Measurements from ENCODE around the gene ISM1.

Gene ISM1

DNA sequence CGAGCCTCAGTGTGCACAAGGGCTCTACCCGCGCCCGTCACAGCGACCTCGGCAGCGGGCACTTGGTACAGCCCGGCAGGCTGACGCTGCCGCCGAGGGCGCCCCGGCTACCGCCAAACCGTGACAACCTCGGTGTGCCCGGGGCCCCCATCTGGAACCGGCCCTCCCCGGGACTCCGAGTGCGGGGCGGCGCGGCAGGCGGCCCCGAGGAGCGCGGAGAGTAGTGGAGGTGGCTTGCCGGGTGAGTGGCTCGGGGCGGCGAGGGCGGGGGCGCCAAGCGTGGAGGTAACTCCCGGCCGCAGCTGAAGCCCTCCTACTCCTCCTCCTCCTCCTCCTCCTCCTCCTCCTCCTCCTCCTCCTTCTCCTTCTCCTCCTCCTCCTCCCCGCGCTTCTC is at the start of gene ISM1:
TSS of gene ISM1 (plus strand) at position 371 of the 394 bp plus-strand sequence. CDS start 503 bp downstream, outside the sequence.
- peak; percentile 14 to 15 for DNase-seq (ENCODE audit: low read depth in 2 of 2)

DNA sequence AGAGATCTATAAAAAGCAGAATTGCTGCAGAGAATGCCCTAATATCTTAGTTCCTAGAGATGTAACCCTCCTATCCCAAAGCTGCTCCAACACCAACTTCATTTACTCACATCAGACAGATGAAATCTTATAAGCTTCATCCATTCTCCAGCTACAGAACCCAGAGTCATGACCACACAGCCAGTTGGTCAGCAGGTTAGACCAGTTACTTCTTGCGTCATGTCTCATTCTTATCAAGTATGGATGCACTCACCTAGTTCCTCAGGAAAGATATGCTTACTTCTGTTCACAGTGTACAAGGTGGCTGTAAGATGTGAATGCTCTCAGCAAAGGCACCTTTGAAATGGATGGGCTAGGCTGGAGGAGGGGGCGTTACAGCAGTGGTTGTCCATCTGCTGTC is 47.9 kb upstream of the ISM1 start:
- no peak for DNase-seq (ENCODE audit: low read depth in 2 of 2)

DNA sequence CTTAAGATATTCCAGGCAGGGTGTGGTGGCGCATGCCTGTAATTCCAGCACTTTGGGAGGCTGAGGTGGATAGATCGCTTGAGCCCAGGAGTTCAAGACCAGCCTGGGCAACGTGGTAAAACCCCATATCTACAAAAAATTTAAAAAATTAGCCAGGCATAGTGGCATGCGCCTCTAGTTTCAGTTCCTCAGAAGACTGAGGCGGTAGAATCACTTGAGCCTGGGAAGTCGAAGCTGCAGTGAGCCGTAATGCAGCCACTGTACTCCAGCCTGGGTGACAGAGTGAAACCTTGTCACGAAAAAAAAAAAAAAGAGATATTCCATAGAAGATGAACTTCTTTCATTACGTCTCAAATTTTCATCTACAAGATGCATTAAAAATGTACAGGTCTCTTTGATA is 46.7 kb upstream of the ISM1 start:
- DNase-seq (ENCODE audit: low read depth in 2 of 2), result no peak

DNA sequence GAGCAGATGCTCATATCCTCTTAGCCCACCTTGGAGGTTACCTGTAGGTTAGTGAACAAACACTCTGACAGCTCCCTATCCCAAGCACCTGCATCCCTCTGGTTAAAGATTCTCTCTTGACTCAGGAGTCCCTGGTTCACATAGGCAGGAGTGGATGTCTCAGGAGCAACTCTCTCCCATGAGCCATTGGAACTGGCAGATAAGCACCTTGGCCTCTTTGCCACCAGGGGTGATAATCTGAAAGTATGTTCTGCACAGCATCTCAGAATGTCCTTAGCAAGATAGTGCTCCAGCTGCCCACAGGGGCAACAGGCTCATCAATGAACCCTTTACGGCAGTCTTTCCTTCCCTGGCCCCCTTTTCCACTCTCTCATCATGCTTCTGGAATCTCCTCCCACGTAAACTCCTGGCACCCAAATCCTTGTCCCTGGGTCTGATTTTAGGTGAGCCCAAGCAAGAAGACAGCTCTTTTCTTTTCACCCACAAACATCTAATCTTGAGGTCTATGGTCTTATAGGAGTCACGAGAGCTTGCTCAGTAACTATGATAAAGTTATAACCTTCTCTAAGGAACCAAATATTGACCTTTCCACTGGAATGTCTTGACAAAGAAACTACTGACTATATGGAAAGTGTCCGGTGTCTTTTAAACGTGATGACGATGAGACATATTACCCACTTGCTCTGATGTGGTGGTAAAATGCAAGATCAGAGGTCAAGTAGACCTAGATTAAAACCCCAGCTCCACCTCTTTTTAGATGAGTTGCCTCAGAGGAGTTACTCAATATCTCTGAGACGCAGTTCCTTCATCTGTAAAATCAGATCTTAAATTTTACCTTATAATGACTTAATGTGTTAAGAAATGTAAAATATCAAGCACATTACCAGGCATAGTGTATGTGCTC is 39.8 kb upstream of the ISM1 start:
- DNase-seq (ENCODE audit: low read depth in 2 of 2), result no peak

DNA sequence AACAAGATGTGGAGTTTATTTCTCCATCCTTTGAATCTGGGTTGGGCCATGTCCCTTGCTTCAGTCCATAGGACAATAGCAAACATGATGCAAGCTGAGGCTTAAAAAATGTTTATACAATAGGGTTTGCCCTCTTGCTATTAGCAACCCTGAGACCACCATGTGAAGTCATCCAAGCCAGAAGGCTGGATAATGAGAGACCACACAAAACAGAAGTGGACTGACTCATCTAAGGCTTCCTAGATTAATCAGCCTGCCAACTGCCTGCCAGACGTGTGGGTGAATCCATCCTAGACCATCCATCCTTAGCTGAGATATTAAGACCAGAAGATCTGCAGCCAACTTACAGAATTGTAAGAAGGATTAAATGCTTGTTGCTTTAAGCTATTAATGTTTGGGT is 38.1 kb upstream of the ISM1 start:
- DNase-seq (ENCODE audit: low read depth in 2 of 2), result no peak

DNA sequence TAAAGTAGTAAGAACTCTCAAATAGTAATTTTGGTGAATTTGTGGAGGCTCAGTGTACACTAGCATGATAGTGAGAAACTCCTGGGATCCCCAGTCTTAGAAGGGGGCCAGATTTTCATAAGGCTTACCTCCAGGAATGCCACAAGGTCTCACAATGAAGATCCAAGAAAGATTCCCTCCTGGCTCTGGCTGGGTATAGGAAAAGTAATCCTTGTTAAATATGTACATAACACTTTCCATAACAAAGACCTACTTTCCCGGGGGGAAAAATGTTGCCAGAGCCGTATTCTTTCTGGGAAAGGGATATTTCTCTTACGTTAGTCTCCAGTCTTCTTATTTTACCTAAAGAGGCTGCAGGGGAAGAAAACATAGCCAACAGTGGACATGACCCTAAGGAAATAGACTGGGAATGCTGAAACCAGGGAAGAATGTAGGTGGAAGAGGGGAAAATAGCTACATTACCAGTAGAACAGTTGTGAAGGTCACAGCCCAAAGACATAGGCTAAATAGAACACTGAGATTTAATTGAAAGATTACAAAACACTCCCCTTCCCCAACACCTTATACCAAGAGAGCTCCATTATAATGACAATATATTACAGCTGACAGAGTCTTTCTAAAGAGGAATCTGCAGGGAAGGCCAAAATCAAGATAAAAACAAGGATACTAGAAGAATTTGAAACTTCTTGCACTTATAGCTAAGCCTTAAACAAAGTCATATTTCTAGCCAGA is 34.9 kb upstream of the ISM1 start:
- DNase-seq (ENCODE audit: low read depth in 2 of 2), result no peak

DNA sequence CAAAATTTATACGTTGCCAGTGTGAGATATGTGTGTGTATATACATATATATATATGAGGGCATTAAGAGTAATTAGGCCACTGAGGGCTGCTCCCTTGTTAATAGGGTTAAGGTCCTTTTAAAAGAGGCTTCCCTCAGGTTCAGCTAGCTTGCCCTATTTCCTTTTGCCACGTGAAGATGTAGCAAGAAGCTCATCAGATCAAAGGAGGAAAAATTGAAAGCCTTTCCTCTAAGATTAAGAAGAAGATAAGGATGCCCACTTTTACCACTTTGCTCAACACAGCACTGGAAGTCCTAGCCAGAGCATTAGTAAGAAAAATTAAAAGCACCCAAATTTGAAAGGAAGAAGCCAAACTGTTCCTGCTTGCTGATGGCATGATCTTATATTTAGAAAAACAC is 33.2 kb upstream of the ISM1 start:
- no peak for DNase-seq (ENCODE audit: low read depth in 2 of 2)

DNA sequence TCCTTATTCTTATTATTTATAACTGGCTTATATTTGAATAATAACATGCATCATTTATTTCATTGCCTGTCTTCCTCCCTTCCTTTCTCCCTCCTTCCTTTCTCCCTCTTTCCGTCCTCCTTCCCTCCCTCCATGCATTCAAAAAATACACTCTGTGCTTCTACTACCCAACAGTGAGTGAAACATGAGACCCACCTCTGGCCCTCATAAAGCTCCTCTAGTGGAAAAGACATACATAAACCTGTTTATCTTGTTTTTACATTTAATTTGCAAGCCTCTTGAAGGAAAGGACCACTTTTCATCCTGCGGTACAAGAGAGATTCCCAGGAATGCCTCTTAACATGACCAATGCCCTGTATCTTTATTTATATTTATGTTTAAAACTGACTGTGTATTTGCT is 21.8 kb upstream of the ISM1 start:
- DNase-seq (ENCODE audit: low read depth in 2 of 2), result no peak

DNA sequence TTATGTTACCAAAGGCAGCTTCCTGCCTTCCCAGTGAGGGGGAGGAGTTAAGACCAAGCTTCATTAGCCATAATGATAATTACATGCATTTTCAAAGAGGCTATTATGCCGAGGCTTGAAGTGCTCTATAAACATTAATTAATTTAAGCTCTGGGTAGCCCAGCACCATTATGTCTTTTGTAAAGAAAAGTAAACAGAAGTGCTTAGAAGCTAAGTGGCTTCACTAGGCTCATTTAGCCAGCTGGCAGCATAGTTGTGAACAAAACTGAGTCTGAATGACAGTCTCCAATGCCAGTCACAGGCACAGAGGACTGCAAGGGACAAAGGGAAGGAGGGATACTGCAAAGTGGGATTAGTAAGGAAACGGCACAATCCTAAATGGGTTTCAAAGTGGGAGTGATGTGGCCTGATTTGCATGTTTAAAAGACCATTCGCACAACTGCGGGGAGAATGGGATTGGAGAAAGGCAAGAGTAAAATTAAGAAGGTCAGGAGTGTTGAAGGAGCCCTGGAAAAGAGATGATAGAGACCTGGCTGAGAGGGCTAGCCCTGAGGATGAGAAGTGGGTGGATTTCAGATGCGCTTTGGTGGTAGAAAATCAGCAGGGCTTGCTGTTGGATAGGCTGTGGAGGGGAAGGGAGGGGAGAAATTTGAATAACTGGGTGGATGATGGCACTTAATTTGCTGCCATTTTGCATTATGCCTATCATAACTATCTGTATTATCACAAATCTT is 20.1 kb upstream of the ISM1 start:
- no peak for DNase-seq (ENCODE audit: low read depth in 2 of 2)

DNA sequence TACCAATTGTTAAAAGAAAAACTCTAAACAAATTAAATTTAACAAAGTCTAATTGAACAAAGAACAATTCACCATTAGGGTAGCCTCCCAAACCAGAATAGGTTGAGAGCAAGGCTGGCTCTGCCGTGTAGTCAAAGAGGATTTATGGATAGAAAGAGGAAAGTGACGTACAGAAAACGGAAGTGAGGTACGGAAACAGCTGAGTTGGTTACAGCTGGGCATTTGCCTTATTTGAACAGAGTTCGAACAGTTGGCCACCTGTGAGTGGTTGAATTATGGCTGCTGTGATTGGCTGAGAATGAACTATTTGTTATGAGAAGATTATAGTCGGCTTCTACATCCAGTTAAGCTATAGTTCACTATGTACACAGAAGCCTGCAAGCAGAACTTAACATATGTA is 18.5 kb upstream of the ISM1 start:
- DNase-seq (ENCODE audit: low read depth in 2 of 2), result no peak

DNA sequence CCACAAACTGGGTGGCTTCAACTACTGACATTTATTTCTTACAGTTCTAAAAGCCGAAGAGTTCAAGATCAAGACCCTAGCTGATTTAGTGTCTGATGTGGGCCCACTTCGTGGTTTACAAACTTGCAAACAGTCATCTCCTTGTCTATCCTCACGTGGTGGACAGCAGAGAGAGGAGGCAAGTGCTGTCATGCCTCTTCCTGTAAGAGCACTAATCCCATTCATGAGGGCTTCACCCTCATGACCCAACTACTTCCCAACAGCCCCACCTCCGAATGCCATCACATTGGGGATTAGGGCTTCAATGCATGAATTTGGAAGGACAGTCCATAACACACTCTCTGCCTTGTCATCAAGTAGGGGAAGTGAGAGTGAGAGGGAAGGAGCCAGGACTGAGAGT is 15.6 kb upstream of the ISM1 start:
- no peak for DNase-seq (ENCODE audit: low read depth in 2 of 2)

DNA sequence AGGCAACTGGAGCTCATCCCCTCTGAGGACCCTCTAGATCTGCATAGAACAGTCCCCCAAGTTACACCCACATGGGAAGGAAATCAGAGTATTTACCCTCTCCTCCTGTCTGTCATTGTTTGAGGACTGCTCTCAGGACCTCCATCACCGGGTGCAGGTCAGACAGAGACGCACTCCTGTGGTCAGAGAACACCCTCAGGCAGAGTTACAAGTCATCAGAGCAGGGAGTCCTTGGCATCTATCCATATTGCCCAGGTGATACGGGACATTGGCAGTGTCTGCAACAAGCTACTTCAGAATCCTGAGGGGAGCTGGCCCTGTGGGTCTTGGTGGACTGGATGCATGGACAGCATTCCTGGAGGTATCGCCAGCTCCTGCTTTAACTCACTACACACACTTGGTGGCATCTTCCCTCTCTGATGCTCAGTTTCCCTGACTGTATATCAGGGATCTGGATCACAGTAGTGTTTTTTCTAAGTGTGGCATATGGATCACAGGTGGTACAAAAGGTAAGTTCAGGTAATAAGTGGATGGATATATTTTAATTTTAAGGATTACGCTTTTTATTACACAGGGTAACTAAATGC is 15.1 kb upstream of the ISM1 start:
- DNase-seq (ENCODE audit: low read depth in 2 of 2), result no peak

DNA sequence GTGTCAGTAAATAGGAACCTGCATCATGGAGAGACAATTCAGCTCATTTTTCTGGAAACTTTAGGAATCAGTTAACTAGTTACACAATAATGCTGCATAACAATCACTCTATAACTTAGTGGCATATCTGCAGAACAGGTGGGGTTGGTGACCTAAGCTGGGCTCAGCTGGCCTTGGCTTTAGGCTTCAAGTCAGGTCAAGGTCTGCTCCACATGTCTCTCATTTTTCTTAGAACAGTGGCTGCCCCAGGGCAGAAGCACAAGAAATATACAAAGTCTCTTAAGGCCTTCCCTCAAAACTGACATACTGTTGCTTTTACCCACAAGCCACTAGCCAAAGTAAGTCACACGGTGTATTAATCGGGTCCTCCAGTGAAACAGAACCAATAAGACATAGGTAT is 14.1 kb upstream of the ISM1 start:
- DNase-seq (ENCODE audit: low read depth in 2 of 2), result no peak

DNA sequence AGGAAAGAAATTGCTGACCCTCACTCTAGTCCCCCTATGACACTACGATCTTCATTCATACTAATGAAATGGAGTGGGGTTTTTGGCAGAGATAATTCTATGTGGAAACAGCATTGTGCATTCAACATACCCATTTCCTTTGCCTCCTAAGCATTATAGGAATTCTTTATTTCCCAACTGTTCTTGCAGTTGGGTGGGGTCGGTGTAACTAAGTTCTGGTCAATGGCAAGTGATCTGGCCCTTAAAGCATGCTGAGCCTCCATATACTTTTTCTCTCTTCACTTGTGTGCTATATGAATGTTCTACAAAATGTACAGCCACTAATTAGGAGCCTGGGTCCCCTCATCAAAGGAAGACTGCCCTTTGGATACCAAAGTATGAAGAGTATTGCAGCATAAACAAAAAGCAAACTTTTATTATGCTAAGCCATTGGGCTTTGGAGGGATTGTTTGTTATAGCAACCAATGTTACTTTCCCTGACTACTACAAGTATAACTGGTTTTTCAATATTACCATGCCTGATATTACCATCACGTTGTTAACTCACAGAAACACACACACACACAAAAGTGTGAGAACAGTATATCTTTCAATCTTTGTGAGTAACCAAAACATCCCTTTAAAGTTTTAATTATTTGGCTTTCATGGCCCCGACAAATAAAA is 9.0 kb upstream of the ISM1 start:
- DNase-seq (ENCODE audit: low read depth in 2 of 2), result no peak

DNA sequence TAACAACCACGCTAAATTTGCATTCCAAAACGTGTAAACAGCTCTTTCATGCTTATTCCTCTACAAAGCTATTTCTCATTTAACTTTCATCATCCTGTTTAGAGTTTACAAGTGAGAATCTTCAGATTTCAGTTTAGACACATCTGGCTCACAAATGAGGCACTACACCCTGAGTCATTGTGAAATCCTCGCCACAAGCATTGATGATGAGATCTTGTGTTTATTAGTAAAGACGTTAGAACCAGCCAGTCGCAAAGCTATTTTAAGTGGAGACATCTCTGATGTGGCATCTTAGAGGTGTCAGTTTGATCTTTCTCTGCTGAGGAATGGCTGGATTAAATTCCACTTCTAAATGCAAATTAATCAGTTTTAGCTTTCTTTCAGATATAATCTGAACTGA is 8.3 kb upstream of the ISM1 start:
- DNase-seq (ENCODE audit: low read depth in 2 of 2), result no peak

DNA sequence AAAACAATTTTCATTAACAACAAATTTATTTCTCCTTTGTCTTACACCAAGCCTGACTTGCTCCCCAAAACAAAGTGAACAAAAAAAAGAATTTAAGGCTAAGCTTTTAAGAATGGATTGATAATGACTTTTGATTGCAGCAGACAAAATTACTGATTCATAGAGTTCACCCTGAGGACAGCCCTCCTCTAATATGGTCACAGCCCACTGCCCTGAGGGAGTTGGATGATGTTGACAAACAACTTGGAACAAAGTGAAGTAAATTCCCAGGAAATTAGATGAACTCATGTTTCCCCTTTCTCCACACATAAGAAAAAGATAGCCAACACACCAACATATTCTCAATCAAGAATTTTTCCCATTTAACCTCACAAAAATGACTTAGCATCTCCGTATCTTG is 7.7 kb upstream of the ISM1 start:
- no peak for DNase-seq (ENCODE audit: low read depth in 2 of 2)

DNA sequence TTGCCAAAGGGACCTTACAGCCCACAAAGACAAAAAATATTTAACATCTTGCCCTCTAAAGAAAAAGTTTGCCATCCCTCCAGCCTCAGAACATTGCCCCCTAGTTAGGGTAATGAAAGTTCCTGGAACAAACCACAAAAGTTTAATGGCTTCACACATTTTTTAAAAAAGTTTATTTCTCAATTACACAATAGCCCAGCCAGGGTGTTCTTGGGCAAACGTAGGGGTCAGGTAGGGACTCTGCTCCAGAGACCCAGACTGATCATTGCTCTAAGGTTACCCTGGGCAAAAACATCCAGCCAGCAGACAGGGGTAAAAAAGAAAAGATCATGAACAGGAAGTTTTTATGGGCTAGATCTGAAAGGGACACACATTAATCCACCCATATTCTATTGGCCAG is 4.5 kb upstream of the ISM1 start:
- no peak for DNase-seq (ENCODE audit: low read depth in 2 of 2)

DNA sequence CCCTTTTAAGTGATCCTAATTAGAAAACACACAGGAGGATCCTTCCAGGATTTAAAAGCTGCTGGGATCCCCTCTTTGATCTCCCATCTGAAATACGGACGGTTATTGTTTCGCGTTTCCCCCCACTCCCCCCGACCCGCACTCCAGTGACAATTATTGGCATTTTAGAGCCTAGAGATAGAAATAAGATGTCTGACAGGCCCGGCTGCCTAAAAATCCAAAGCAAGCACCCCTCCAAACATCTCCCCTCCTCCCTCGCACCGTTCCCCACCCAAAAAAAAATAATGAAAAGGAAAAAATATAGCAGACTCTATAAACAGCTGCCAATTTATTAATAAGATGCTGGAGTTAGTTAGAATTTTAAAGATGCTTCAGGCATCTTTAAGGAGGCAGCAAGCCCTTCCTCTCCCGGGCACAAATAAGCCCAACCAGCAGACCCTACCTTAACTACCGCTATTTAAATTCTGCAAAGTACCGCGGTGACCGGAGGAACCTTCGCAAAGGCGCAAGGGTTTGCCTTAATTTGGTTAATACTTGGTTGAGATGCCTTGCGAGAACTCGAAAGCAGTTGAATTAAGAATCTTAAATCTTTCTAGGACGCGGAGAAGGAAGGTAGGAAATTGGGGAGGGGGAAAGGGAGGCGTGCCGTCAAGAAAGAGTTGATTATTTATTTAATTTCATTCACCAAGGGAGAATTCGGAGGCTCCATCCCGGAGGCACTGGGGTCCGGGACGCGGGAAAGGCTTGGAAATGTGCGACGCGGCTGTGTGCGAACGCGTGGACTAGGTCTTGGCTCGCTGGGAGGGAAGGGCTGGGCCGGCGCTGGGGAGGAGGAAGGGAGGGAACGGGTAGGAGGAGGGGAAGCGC is 1.5 kb upstream of the ISM1 start:
- no peak for DNase-seq (ENCODE audit: low read depth in 2 of 2)

DNA sequence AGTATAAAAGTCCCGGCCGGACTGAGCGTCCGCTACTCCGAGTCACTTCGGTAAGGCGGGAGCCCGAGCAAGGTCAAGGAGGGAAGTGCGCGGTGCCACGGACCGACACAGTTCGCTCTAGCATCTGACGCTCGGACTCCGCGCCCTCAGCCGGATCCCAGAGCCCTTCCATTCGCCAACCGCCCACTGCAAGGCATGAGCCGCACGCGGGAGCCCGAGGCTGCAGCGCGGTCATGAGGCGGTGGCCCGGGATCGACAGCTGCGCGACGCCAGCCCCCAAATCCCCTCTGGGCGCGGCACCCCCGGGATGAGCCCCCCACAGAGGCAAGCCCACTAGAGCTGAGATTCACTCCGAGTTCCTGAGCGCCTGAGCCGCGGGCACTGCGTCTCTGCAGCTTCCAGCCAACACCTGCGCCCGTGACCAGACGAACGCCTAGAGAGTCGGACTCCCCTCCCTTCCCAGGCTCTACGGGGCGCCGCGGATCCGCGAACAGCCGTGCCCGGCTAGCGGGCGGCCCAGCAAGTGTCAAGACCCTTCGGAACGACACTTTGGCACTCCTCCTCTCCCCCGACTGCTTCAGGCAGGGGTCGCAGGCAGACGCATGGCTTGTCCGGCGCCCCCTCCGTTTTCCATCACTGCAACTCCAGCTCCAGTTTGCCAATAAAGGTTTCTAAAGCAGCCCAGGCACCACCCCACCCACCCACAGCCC is 725 bp upstream of the ISM1 start:
- peak in 1 of 2 donors; percentile 8 for DNase-seq (ENCODE audit: low read depth in 2 of 2)

DNA sequence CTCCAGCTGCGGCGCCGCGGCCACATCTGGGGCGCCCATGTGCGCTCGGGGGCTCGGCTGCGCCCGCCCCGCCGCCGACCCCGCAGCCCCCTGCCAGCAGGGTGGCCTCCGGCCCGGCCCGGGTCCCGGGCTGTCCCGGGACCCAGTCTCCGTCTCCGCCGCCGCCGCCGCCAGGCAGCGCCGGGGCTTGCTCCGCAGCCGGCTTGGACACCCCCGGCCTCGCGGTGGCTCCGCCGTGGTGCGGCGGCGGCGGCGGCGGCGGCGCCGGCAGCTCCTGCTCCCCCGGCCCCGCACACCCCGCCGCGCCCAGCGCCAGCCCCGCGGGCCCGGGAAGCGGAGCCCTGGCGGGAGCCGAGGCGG is 219 bp downstream of the ISM1 start:
- DNase-seq (ENCODE audit: low read depth in 2 of 2), result no peak
